GM23338 (cell line): ENCODE results near the gene CDH4.

ENCODE experiments used
- CREB1 ChIP-seq: fragments of 250-450 bp; sonication (Bioruptor Pico); IDR thresholded peaks from 2 replicates; pipeline ENCODE4 v1.5.0; 2020; ENCODE audit warnings: low read depth, mild to moderate bottlenecking, moderate library complexity
- CTCF ChIP-seq, 2 experiments: fragments of 200-600 bp in 1 of 2; sonication (generic) in 1 of 2; conservative IDR thresholded peaks; 2 replicates each; pipeline versions ENCODE4 v1.5.1 to v1.6.1; 2016 to 2017; ENCODE audit warnings: antibody characterized with exemption in 2 of 2, low read depth in 2 of 2, mild to moderate bottlenecking in 2 of 2, moderate library complexity in 1 of 2
- ETS1 ChIP-seq: IDR thresholded peaks from 2 replicates; pipeline ENCODE4 v1.6.1; 2016; ENCODE audit warnings: antibody characterized with exemption
- EZH2 ChIP-seq: fragments of 200-600 bp; sonication (generic); IDR thresholded peaks from one replicate; pipeline ENCODE4 v1.8.0; 2017; ENCODE audit warnings: antibody characterized with exemption, mild to moderate bottlenecking, low read depth; ENCODE audit not compliant: unreplicated experiment
- EZH2phosphoT487 ChIP-seq: fragments of 200-600 bp; sonication (generic); IDR thresholded peaks from one replicate; pipeline ENCODE4 v1.8.1; 2018; ENCODE audit warnings: antibody characterized with exemption; ENCODE audit not compliant: unreplicated experiment
- JUNB ChIP-seq: IDR thresholded peaks from one replicate; pipeline ENCODE4 v1.6.1; 2016; ENCODE audit warnings: antibody characterized with exemption; ENCODE audit not compliant: unreplicated experiment
- NANOG ChIP-seq: IDR thresholded peaks from 2 replicates; pipeline ENCODE4 v1.6.1; 2016; ENCODE audit warnings: antibody characterized with exemption, borderline replicate concordance
- POLR2AphosphoS5 ChIP-seq: IDR thresholded peaks from 2 replicates; pipeline ENCODE4 v1.6.1; 2016; ENCODE audit warnings: antibody characterized with exemption, low read depth
- REST ChIP-seq: IDR thresholded peaks from one replicate; pipeline ENCODE4 v1.6.1; 2018; ENCODE audit warnings: antibody characterized with exemption; ENCODE audit not compliant: unreplicated experiment
- STAT1 ChIP-seq: IDR thresholded peaks from one replicate; pipeline ENCODE4 v1.6.1; 2016; ENCODE audit warnings: antibody characterized with exemption; ENCODE audit not compliant: unreplicated experiment
- ZNF114 ChIP-seq: fragments of 250-450 bp; sonication (Bioruptor Pico); IDR thresholded peaks from 2 replicates; pipeline ENCODE4 v1.5.0; 2020; ENCODE audit warnings: mild to moderate bottlenecking, moderate library complexity
- ZNF331 ChIP-seq: fragments of 250-450 bp; sonication (Bioruptor Pico); IDR thresholded peaks from 2 replicates; pipeline ENCODE4 v1.5.0; 2020; ENCODE audit warnings: low read depth, mild to moderate bottlenecking, moderate library complexity
- ZNF462 ChIP-seq: fragments of 250-450 bp; sonication (Bioruptor Pico); IDR thresholded peaks from 2 replicates; pipeline ENCODE4 v1.5.0; 2020; ENCODE audit warnings: mild to moderate bottlenecking, moderate library complexity

- TF ChIP-seq EZH2 (no peak), CTCF (conservative IDR thresholded peaks at IDR 0.05; ENCODE audit: low read depth in 2 of 2) (no peak), EZH2phosphoT487 (no peak), REST (no peak), POLR2AphosphoS5 (no peak), ETS1 (no peak), JUNB (no peak), ZNF114 (CRISPR knock-in tag) (no peak), CREB1 (CRISPR knock-in tag) (no peak), ZNF331 (no peak), STAT1 (no peak), NANOG (no peak), ZNF462 (no peak)
Measured at GRCh38 chr20:61756966-61757677, 505.1 kb downstream of the CDH4 start.
